GM19023 (cell line): Measurements from ENCODE around the gene CIT.
"Not testable (repeated sequence)": the region's sequence is repeated elsewhere in the genome, so short reads cannot be mapped to it uniquely, and the experiment has no call there.

Experiments used
- ATAC-seq: cut with Tn5 transposase; IDR thresholded peaks from one replicate; pipeline ENCODE4 v1.9.1; 2021; ENCODE audit warnings: mild to moderate bottlenecking, moderate library complexity; ENCODE audit not compliant: unreplicated experiment

CIT gene

GRCh38 chr12:119876761-119877638 is at the start of gene CIT:
Gene CIT, minus strand, starts transcription at chr12:119877320. Its CDS starts 1,152 bp downstream, at chr12:119876168.
- ATAC-seq = peak; percentile 99

GRCh38 chr12:119925269-119925668 is 48.1 kb upstream of the CIT start:
- no peak for ATAC-seq

- ATAC-seq = no peak
Measured at GRCh38 chr12:119920064-119920463, 42.9 kb upstream of the CIT start.

- no peak for ATAC-seq
Measured at GRCh38 chr12:119915894-119916510, 38.9 kb upstream of the CIT start.

- ATAC-seq = no peak
Measured at GRCh38 chr12:119914666-119915065, 37.5 kb upstream of the CIT start.

GRCh38 chr12:119913536-119914330 is 36.6 kb upstream of the CIT start:
- no peak for ATAC-seq

GRCh38 chr12:119911182-119911581 is 34.1 kb upstream of the CIT start:
- no peak for ATAC-seq

GRCh38 chr12:119910586-119910985 is 33.5 kb upstream of the CIT start:
- ATAC-seq = no peak

- peak; percentile 55 for ATAC-seq
Measured at GRCh38 chr12:119902084-119902509, 25.0 kb upstream of the CIT start.

- no peak for ATAC-seq
Measured at GRCh38 chr12:119901670-119902069, 24.6 kb upstream of the CIT start.

- no peak for ATAC-seq
Measured at GRCh38 chr12:119894916-119895315, 17.8 kb upstream of the CIT start.

GRCh38 chr12:119892611-119893010 is 15.5 kb upstream of the CIT start:
- ATAC-seq = not testable (repeated sequence)

- no peak for ATAC-seq
Measured at GRCh38 chr12:119885549-119885948, 8.4 kb upstream of the CIT start.

- not testable (repeated sequence) for ATAC-seq
Measured at GRCh38 chr12:119883791-119884190, 6.7 kb upstream of the CIT start.

- no peak for ATAC-seq
Measured at GRCh38 chr12:119883237-119883636, 6.1 kb upstream of the CIT start.

- no peak for ATAC-seq
Measured at GRCh38 chr12:119877639-119877948, 474 bp upstream of the CIT start.

- no peak for ATAC-seq
Measured at GRCh38 chr12:119870457-119870856, 6.7 kb downstream of the CIT start.

- ATAC-seq = no peak
Measured at GRCh38 chr12:119869720-119870119, 7.4 kb downstream of the CIT start.

- no peak for ATAC-seq
Measured at GRCh38 chr12:119868992-119869391, 8.1 kb downstream of the CIT start.

- no peak for ATAC-seq
Measured at GRCh38 chr12:119864591-119864990, 12.5 kb downstream of the CIT start.

GRCh38 chr12:119859241-119859640 is 17.9 kb downstream of the CIT start:
- ATAC-seq = no peak
